ENCODE data around the gene XPA. TPM values are rescaled to one million over a fixed set of nuclear protein-coding genes. Genes with fewer than 3 reads are reported as not detected.

XPA gene
- total and polyA plus RNA-seq, 2 of the 13 experiments (the other 11 are each of a cell fraction or from before 2014, with no cell fraction given) = 2.3 to 15.2 TPM

DNA sequence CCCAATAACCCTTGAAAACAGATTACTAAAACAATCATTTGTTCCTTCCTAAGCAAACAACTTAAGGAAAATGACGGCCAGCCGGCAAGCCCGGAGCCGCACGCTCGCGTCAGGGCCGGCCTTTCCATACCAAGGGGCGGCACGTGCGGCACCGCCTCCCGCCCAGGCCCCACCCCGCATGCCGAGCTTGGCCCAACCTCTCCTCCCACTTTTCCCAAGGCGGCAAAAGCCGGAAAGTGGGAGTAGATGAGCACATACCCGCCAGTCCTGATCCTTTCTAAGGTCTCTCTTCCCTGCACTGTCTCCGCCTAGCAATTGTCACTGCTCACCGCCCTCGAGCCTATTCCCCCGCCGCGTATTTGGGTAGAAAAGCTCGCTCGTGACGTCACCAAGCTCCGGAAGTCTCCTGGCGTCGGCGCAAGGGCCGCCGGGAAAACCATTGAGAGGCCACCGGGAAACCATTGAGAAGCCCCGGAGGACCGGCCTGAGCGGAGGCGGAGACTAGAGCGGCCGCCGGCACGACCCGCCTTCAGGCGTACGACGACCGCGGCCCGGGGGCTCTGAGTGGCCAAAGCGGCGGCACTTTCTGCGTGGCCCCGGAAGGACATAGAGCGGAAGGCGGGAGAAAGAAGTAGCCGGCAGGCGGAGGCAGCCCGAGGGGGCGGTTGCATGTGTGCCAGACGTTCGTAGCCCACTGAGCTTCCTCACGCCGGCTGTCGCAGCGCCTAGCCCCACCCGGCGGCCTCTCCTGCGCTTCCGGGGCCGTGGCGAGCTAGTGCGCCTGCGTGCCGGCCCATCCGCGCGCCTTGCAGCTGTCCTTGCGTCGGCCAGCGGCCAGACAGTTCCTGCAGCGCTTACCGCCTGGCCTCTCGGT is 63.9 kb downstream of the XPA start, which contains the start of the genes NCBP1 and TSTD2 (continued):
- TF ChIP-seq, protein P1, sequence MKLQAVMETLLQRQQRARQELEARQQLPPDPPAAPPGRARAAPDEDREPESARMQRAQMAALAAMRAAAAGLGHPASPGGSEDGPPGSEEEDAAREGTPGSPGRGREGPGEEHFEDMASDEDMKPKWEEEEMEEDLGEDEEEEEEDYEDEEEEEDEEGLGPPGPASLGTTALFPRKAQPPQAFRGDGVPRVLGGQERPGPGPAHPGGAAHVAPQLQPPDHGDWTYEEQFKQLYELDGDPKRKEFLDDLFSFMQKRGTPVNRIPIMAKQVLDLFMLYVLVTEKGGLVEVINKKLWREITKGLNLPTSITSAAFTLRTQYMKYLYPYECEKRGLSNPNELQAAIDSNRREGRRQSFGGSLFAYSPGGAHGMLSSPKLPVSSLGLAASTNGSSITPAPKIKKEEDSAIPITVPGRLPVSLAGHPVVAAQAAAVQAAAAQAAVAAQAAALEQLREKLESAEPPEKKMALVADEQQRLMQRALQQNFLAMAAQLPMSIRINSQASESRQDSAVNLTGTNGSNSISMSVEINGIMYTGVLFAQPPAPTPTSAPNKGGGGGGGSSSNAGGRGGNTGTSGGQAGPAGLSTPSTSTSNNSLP (IDR thresholded peaks at IDR 0.05; ENCODE audit: low read depth, low read length) = no peak
- TF ChIP-seq ZNF142 (CRISPR knock-in tag; IDR thresholded peaks at IDR 0.05) (no peak), KAT7 (CRISPR knock-in tag; IDR thresholded peaks at IDR 0.05; ENCODE audit: borderline replicate concordance) (0 out of 2 replicates have a peak, but pooled peaks have one; percentile 20), ZSCAN21 (CRISPR knock-in tag; IDR thresholded peaks at IDR 0.05; ENCODE audit: borderline replicate concordance) (peak; percentile 74; the same call in 1 of the 2 replicates), DNMT3B (CRISPR knock-in tag; conservative IDR thresholded peaks at IDR 0.05) (no peak), STAG1 (CRISPR knock-in tag; IDR thresholded peaks at IDR 0.05) (no peak), ZNF83 (CRISPR knock-in tag; IDR thresholded peaks at IDR 0.05; ENCODE audit: borderline replicate concordance) (peak; percentile 25), ZNF577 (CRISPR knock-in tag; IDR thresholded peaks at IDR 0.05; ENCODE audit: borderline replicate concordance, low read depth) (no peak), CREB1 (IDR thresholded peaks at IDR 0.05) (peak; percentile 100), CREB1 (CRISPR knock-in tag; IDR thresholded peaks at IDR 0.05) (peak; percentile 96), ARNT2 (CRISPR knock-in tag; IDR thresholded peaks at IDR 0.05; ENCODE audit: low read depth) (peak; percentile 70; the same call in 1 of the 2 replicates), ATRX (CRISPR knock-in tag; IDR thresholded peaks at IDR 0.05; ENCODE audit: borderline replicate concordance) (no peak), CCAR2 (optimal IDR thresholded peaks at IDR 0.05; ENCODE audit: low read depth, low read length) (no peak), ZNF441 (CRISPR knock-in tag; IDR thresholded peaks at IDR 0.05; ENCODE audit: borderline replicate concordance) (peak; percentile 36; the same call in 1 of the 2 replicates), KLF11 (CRISPR knock-in tag; IDR thresholded peaks at IDR 0.05) (no peak), SNAPC5 (CRISPR knock-in tag; IDR thresholded peaks at IDR 0.05; ENCODE audit: borderline replicate concordance) (no peak), RFX5 (IDR thresholded peaks at IDR 0.05; ENCODE audit: low read depth, low read length) (peak; percentile 78), TFDP2 (CRISPR knock-in tag; IDR thresholded peaks at IDR 0.05) (peak; percentile 85), HDAC6 (IDR thresholded peaks at IDR 0.05; ENCODE audit: low read depth, low read length) (no peak), NFYC (CRISPR knock-in tag; IDR thresholded peaks at IDR 0.05) (peak; percentile 91), ZNF816 (CRISPR knock-in tag; IDR thresholded peaks at IDR 0.05; ENCODE audit: borderline replicate concordance) (no peak)

Data from HepG2 (cell line).